B cell (primary cell): ENCODE measurements around the gene CRYBG3. TPM values are rescaled to one million over a fixed set of nuclear protein-coding genes. Genes with fewer than 3 reads are reported as not detected.

Source experiments
- ATAC-seq: fragments of 200-7000 bp; cut with Tn5 transposase; one replicate; pipeline ENCODE4 v1.10.0; 2021; ENCODE audit warnings: low read depth, mild to moderate bottlenecking, moderate number of reproducible peaks, moderate library complexity
- CTCF ChIA-PET: fragments of 350-600 bp; sonication (Branson Sonifier 250); formaldehyde crosslinking; loops from one replicate; lab custom pipeline; 2021; ENCODE audit warnings: antibody characterized with exemption, inconsistent platforms; lab: Charles Lee
- POLR2A ChIA-PET: fragments of 350-600 bp; sonication (Branson Sonifier 250); formaldehyde crosslinking; loops from one replicate; lab custom pipeline; 2021; ENCODE audit warnings: antibody characterized with exemption; lab: Charles Lee
- DNase-seq: peaks from one replicate; pipeline ENCODE4 v3.0.0; 2013
- H2AFZ ChIP-seq: 2 replicates; pipeline ENCODE4 v1.6.1; 2012; ENCODE audit warnings: mild to moderate bottlenecking, low read depth, low read length; ENCODE audit not compliant: insufficient read depth, poor library complexity, severe bottlenecking
- H3K27ac ChIP-seq, 2 donors: 1 replicate in 1 of 2; 2 replicates in 1 of 2; pipeline ENCODE4 v1.5.1; 2012 to 2013; ENCODE audit warnings: low read length in 2 of 2, mild to moderate bottlenecking in 2 of 2, moderate library complexity in 1 of 2
- H3K27me3 ChIP-seq, 4 experiments: fragments of 200-600 bp in 1 of 4; sonication (generic) in 1 of 4; replicated peaks in 1 of 4; 1 replicate in 2 of 4; 2 replicates in 2 of 4; pipeline versions ENCODE4 v1.6.1 to v1.7.0; 2013 to 2016; ENCODE audit warnings: low read length in 3 of 4, mild to moderate bottlenecking in 2 of 4, mixed read lengths in 1 of 4, moderate library complexity in 1 of 4; ENCODE audit not compliant: insufficient read depth in 4 of 4, control insufficient read depth in 3 of 4; ENCODE audit errors: control extremely low read depth in 1 of 4
- H3K36me3 ChIP-seq, 2 experiments: replicated peaks in 1 of 2; 1 replicate in 1 of 2; 2 replicates in 1 of 2; pipeline versions ENCODE4 v1.6.1 to v1.7.1; 2013; ENCODE audit warnings: low read length in 1 of 2; ENCODE audit not compliant: insufficient read depth in 2 of 2, control insufficient read depth in 1 of 2; ENCODE audit errors: control extremely low read depth in 1 of 2, extremely low read depth in 1 of 2
- H3K4me1 ChIP-seq, 2 donors: fragments of 200-600 bp in 1 of 2; sonication (generic) in 1 of 2; 1 replicate in 1 of 2; 2 replicates in 1 of 2; pipeline versions ENCODE4 v1.5.1 to v1.6.1; 2013 to 2017; ENCODE audit warnings: low read length in 2 of 2; ENCODE audit not compliant: control insufficient read depth in 2 of 2, insufficient read depth in 2 of 2
- H3K4me2 ChIP-seq: replicated peaks from 2 replicates; pipeline ENCODE3; 2012; ENCODE audit warnings: mild to moderate bottlenecking, low read depth, low read length; ENCODE audit not compliant: poor library complexity, severe bottlenecking
- H3K4me3 ChIP-seq, 5 experiments: fragments of 200-600 bp in 1 of 5; sonication (generic) in 1 of 5; 1 replicate in 3 of 5; 2 replicates in 2 of 5; pipeline versions ENCODE4 v1.5.1 to v1.7.0; 2011 to 2016; ENCODE audit warnings: low read length in 4 of 5, mild to moderate bottlenecking in 4 of 5, low read depth in 2 of 5, control low read depth in 1 of 5, moderate library complexity in 1 of 5; ENCODE audit not compliant: insufficient read depth in 1 of 5; ENCODE audit errors: control extremely low read depth in 1 of 5, extremely low read depth in 1 of 5
- H3K79me2 ChIP-seq: fragments of 200-600 bp; sonication (generic); one replicate; pipeline ENCODE4 v1.6.0; 2016; ENCODE audit warnings: low read length; ENCODE audit not compliant: control insufficient read depth, insufficient read depth
- H3K9ac ChIP-seq: fragments of 200-600 bp; sonication (generic); 2 replicates; pipeline ENCODE4 v1.6.1; 2017; ENCODE audit warnings: mild to moderate bottlenecking, low read length, moderate library complexity
- H3K9me3 ChIP-seq, 3 donors: one replicate each; pipeline versions ENCODE4 v1.6.1 to v1.7.1; 2013; ENCODE audit warnings: low read length in 2 of 3; ENCODE audit not compliant: control insufficient read depth in 2 of 3, insufficient read depth in 1 of 3; ENCODE audit errors: control extremely low read depth in 1 of 3
- H4K20me1 ChIP-seq: 2 replicates; pipeline ENCODE4 v1.6.0; 2012; ENCODE audit warnings: mild to moderate bottlenecking, low read length; ENCODE audit not compliant: insufficient read depth, control insufficient read depth, poor library complexity, severe bottlenecking
- H3K27ac Mint-ChIP-seq: one replicate; pipeline ENCODE4 v1.8.0; 2021; ENCODE audit warnings: mixed read lengths
- H3K27me3 Mint-ChIP-seq: one replicate; pipeline ENCODE4 v1.8.0; 2021; ENCODE audit warnings: mixed read lengths
- H3K4me1 Mint-ChIP-seq: one replicate; pipeline ENCODE4 v1.8.0; 2021; ENCODE audit warnings: mixed read lengths
- H3K4me3 Mint-ChIP-seq: one replicate; pipeline ENCODE4 v1.8.0; 2021; ENCODE audit warnings: mixed read lengths
- H3K9me3 Mint-ChIP-seq: one replicate; pipeline ENCODE4 v1.8.0; 2022; ENCODE audit warnings: mixed read lengths; ENCODE audit not compliant: insufficient read depth
- EZH2 ChIP-seq: IDR thresholded peaks from 2 replicates; pipeline ENCODE4 v1.6.1; 2012; ENCODE audit warnings: borderline replicate concordance, low read depth, mild to moderate bottlenecking, moderate library complexity, low read length; ENCODE audit not compliant: insufficient read depth, poor library complexity, severe bottlenecking
- whole genome bisulfite sequencing: methylation state at CpG from one replicate; pipeline ENCODE4 v1.1.5; 2013; ENCODE audit warnings: missing lambda C conversion rate; ENCODE audit not compliant: insufficient coverage; 5-methylcytosine and 5-hydroxymethylcytosine counted together
- intact Hi-C: fragments of 100-400 bp; cut with micrococcal nuclease; formaldehyde crosslinking; loops from one replicate; pipeline ENCODE4 v1.10.0; 2022
- polyA plus RNA-seq: library from polyadenylated mRNA; depleted of rRNA; stranded (reverse); fragments of >200 nt; gene quantifications from 2 replicates; pipeline ENCODE4 v1.2.3, GENCODE V29; 2012
- total RNA-seq, 2 donors: library from RNA; stranded (reverse); fragments of 120-200 nt in 1 of 2; gene quantifications; 1 replicate in 1 of 2; 2 replicates in 1 of 2; pipeline versions ENCODE4 v1.2.3 to v1.2.4, GENCODE V29; 2013 to 2022
- TF ChIP-seq, protein P1 (sequence below): fragments of 200-600 bp; IDR thresholded peaks from one replicate; pipeline ENCODE4 v1.8.0; 2022; ENCODE audit warnings: antibody characterized with exemption, mild to moderate bottlenecking

Gene CRYBG3
- total and polyA plus RNA-seq, 2 donors (not counting 1 experiment from before 2014, with no cell fraction given): 2.2 to 3.0 TPM

DNA sequence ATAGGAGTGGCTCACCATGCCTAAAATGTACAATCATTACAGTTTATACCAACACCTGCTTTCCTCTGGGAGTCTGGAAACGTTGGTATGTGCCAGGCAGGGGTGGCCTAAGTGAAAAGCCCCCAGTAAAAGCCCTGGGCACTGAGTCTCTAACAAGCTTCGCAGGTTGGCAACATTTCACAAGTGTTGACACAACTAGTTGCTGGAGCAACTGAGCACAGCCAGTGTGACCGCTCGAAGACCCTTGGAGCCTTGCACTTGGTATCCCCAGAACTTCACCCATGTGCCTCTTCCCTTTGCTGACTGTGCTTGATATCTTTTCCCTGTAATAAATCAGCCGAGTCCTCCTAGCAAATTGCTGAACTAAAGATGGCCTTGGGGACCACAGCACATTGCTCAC is 147.7 kb downstream of the CRYBG3 start:
- Histone ChIP-seq H3K79me2 (peaks cover 27% of the 10 kb centered on the region), H4K20me1 (no peaks in the 10 kb centered on the region), H3K9ac (no peak overlapping the region), H2AFZ (no peak overlapping the region), H3K27ac (no peak overlapping the region), H3K36me3 (peaks cover 0 to 15% of the 10 kb centered on the region in 2 experiments), H3K9me3 (no peaks in the 10 kb centered on the region), H3K4me3 (no peak overlapping the region), H3K4me2 (no peak overlapping the region), H3K4me1 (peaks cover 15 to 16% of the 10 kb centered on the region in 2 donors), H3K27me3 (no peaks in the 10 kb centered on the region)
- WGBS: 96% methylated on average over 5 of the region's 5 CpGs
- ChIA-PET POLR2A (no interaction called here), CTCF (interaction anchor here (1.4 kb wide), 1 partner anchor 15 kb away, joined by 5 read pairs; no protein-coding TSS in a partner anchor)
- Mint-ChIP-seq H3K27me3 (no peaks in the 10 kb centered on the region), H3K9me3 (no peaks in the 10 kb centered on the region), H3K27ac (no peak overlapping the region), H3K4me3 (no peak overlapping the region), H3K4me1 (peaks cover 39% of the 10 kb centered on the region)
- no peak for TF ChIP-seq EZH2
- TF ChIP-seq, protein P1, sequence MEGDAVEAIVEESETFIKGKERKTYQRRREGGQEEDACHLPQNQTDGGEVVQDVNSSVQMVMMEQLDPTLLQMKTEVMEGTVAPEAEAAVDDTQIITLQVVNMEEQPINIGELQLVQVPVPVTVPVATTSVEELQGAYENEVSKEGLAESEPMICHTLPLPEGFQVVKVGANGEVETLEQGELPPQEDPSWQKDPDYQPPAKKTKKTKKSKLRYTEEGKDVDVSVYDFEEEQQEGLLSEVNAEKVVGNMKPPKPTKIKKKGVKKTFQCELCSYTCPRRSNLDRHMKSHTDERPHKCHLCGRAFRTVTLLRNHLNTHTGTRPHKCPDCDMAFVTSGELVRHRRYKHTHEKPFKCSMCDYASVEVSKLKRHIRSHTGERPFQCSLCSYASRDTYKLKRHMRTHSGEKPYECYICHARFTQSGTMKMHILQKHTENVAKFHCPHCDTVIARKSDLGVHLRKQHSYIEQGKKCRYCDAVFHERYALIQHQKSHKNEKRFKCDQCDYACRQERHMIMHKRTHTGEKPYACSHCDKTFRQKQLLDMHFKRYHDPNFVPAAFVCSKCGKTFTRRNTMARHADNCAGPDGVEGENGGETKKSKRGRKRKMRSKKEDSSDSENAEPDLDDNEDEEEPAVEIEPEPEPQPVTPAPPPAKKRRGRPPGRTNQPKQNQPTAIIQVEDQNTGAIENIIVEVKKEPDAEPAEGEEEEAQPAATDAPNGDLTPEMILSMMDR: no peak
- ATAC-seq (no peak), DNase-seq (no peak)
- intact Hi-C loops: no loop called here

GRCh38 chr3:97970156-97970555 is 148.3 kb downstream of the CRYBG3 start:
- H4K20me1 ChIP-seq: no peaks in the 10 kb centered on the region
- H3K9ac ChIP-seq: no peak overlapping the region
- no peak for TF ChIP-seq EZH2
- Mint-ChIP-seq H3K9me3 (no peaks in the 10 kb centered on the region), H3K27me3 (no peaks in the 10 kb centered on the region), H3K27ac (no peak overlapping the region), H3K4me3 (peak overlapping the region; percentile 98), H3K4me1 (peaks cover 38% of the 10 kb centered on the region)
- no CpG with 5 or more reads among the region's 1 CpG for WGBS
- H3K27ac ChIP-seq: no peak overlapping the region
- peaks cover 22% of the 10 kb centered on the region for H3K79me2 ChIP-seq
- H3K4me2 ChIP-seq: no peak overlapping the region
- H3K36me3 ChIP-seq: peaks cover 0 to 15% of the 10 kb centered on the region in 2 experiments
- H3K27me3 ChIP-seq: no peaks in the 10 kb centered on the region
- H3K4me3 ChIP-seq: no peak overlapping the region
- H3K9me3 ChIP-seq: no peaks in the 10 kb centered on the region
- H3K4me1 ChIP-seq: peaks cover 15 to 16% of the 10 kb centered on the region in 2 donors
- POLR2A ChIA-PET: no interaction called here
- no peak overlapping the region for H2AFZ ChIP-seq
- intact Hi-C loops: loop anchor here (2.0 to 10.0 kb wide), 2 partner anchors 205 to 625 kb away; partner anchors contain the start of genes ARL6 and CPOX
- CTCF ChIA-PET: interaction anchor here (1.4 kb wide), 1 partner anchor 15 kb away, joined by 5 read pairs; no protein-coding TSS in a partner anchor
- no peak for ATAC-seq
- DNase-seq: no peak
